K562 (cell line): ENCODE data around the gene CARS2.

Source experiments
- ATF3 ChIP-seq, 2 experiments: fragments of 450-650 bp in 1 of 2; sonication (generic) in 1 of 2; formaldehyde crosslinking in 1 of 2; IDR thresholded peaks in 1 of 2; conservative IDR thresholded peaks in 1 of 2; 2 replicates each; pipeline versions ENCODE4 v1.6.1 to v1.8.1; 2016 to 2023; ENCODE audit warnings: mild to moderate bottlenecking in 2 of 2, moderate library complexity in 2 of 2, inconsistent platforms in 1 of 2, missing genetic modification reagents in 1 of 2
- CTCF ChIP-seq, 3 experiments: IDR thresholded peaks in 2 of 3; conservative IDR thresholded peaks in 1 of 3; 2 replicates each; pipeline ENCODE4 v1.5.1; 2011 to 2012; ENCODE audit warnings: low read length in 3 of 3, mild to moderate bottlenecking in 3 of 3, control low read depth in 2 of 3, improper control_type of control experiment in 1 of 3, inconsistent platforms in 1 of 3, low read depth in 1 of 3, mixed read lengths in 1 of 3, moderate library complexity in 1 of 3; ENCODE audit not compliant: insufficient read depth in 2 of 3
- DDX20 ChIP-seq: fragments of 450-650 bp; IDR thresholded peaks from 2 replicates; pipeline ENCODE4 v1.6.1; 2016; ENCODE audit warnings: missing genetic modification characterization, low read depth, mild to moderate bottlenecking, missing compliant biosample characterization, moderate library complexity
- FOS ChIP-seq: IDR thresholded peaks from 3 replicates; pipeline ENCODE4 v1.6.1; 2011; ENCODE audit not compliant: insufficient read length; ENCODE audit errors: extremely low read depth
- HOXB6 ChIP-seq: fragments of 250-450 bp; sonication (Bioruptor Pico); IDR thresholded peaks from 2 replicates; pipeline ENCODE4 v1.5.1; 2022; ENCODE audit warnings: mild to moderate bottlenecking, borderline replicate concordance
- MEF2D ChIP-seq: conservative IDR thresholded peaks from 2 replicates; pipeline ENCODE4 v1.6.1; 2016; ENCODE audit warnings: low read depth, missing genetic modification characterization, missing compliant biosample characterization
- RCOR1 ChIP-seq, 2 experiments: IDR thresholded peaks; 2 replicates each; pipeline ENCODE4 v1.6.1; 2012; ENCODE audit warnings: low read depth in 2 of 2, low read length in 2 of 2, borderline replicate concordance in 1 of 2, improper control_type of control experiment in 1 of 2
- ZBED1 ChIP-seq: IDR thresholded peaks from 2 replicates; pipeline ENCODE4 v1.6.1; 2014
- ZNF280A ChIP-seq: fragments of 450-650 bp; IDR thresholded peaks from 2 replicates; pipeline ENCODE4 v1.6.1; 2018; ENCODE audit warnings: mild to moderate bottlenecking, low read depth; ENCODE audit not compliant: partially characterized antibody
- ZNF398 ChIP-seq: fragments of 250-450 bp; sonication (Bioruptor Pico); IDR thresholded peaks from 2 replicates; pipeline ENCODE4 v1.8.0; 2021; ENCODE audit warnings: moderate library complexity, mild to moderate bottlenecking, inconsistent platforms

GRCh38 chr13:110662777-110663443, 43.0 kb downstream of the CARS2 start:
- TF ChIP-seq DDX20 (tag) (no peak), ZBED1 (no peak), ATF3 (IDR thresholded peaks at IDR 0.05) (no peak), ATF3 (CRISPR knock-in tag; conservative IDR thresholded peaks at IDR 0.05) (no peak), FOS (no peak), HOXB6 (CRISPR knock-in tag) (no peak), ZNF280A (no peak), MEF2D (tag) (no peak), ZNF398 (no peak), RCOR1 (IDR thresholded peaks at IDR 0.05; ENCODE audit: borderline replicate concordance in 1 of 2, low read depth in 2 of 2, low read length in 2 of 2) (no peak), CTCF (IDR thresholded peaks at IDR 0.05 in 2 of 3, conservative IDR thresholded peaks at IDR 0.05 in 1 of 3; ENCODE audit: insufficient read depth in 2 of 3, low read depth in 1 of 3, low read length in 3 of 3) (no peak)
